Measurements from ENCODE around the gene DEPDC5.
"Not testable (repeated sequence)": the region's sequence is repeated elsewhere in the genome, so short reads cannot be mapped to it uniquely, and the experiment has no call there.

The DEPDC5 gene

DNA sequence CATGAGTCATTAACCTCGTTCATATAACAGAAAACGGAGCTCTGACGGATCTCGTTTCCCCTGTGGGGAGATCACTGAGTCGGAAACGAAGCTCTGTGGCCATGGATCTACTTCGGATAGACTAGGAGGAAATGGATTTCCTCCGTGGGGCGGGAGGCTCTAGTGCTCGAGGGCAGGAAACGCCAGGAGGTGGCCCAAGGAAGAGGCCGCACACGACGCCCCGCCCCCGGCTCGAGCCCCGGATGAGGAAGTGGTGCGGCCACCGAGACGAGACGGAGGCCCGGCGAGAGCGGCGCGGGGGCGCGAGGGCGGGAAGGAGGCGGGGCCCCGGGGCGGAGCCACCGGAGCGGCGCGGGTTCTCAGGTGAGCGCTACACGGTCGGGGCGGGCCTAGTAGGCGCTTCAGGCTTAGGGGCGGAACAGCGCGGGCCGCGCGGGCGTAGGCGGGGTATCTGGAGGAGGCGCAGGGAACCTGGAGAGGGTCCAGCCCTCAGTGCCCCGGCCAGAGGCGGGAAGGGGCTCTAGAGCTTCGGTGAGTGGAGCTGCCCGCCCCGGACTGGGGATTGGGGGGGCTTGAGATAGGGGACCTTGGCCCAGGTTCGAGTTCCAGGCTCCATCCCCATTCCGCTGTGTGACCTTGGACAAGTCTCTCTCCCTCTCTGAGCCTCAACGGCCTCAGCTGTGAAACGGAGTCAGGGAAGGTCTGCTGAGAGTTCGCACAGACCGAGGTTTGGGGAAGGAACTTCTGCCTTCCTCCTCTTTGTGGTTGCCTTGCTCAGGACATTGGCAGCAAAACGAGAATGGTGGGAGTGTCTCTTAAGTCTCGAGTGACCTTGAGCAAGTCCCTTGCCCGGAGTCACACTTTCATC, at the start of gene DEPDC5:
DEPDC5 (plus strand) TSS at position 386 of the 868 bp plus-strand sequence. CDS start 903 bp downstream, outside the sequence.
- FAIRE-seq = peak; percentile 47

DNA sequence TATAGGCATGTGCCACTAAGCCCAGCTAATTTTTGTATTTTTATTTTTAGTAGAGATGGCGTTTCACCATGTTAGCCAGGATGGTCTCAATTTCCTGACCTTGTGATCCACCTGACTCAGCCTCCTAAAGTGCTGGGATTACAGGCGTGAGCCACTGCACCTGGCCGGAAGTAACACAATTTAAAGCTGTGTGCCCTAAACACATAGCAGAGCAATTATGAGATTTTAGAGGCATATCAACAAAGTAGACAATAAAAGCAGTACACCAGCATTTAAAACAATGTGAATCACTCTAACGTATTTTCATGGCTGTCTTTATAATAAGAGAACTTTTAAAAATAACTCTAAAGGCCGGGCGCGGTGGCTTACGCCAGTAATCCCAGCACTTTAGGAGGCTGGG, 46.3 kb upstream of the DEPDC5 start:
- FAIRE-seq = no peak

DNA sequence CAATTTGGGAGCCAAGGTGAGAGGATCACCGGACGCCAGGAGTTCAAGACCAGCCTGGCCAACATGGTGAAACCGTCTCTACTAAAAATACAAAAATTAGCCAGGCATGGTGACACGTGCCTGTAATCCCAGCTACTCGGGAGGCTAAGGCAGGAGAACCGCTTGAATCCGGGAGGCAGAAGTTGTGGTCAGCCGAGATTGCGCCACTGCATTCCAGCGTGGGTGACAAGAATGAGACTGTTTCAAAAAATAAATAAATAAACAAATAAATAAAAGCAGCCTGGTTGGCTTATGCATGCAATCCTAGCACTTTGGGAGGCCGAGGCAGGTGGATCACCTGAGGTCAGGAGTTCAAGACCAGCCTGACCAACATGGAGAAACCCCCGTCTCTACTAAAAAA, 42.6 kb upstream of the DEPDC5 start:
- not testable (repeated sequence) for FAIRE-seq

- no peak for FAIRE-seq
Observed at GRCh38 chr22:31715147-31715778, 38.6 kb upstream of the DEPDC5 start.

- FAIRE-seq = no peak
Observed at GRCh38 chr22:31719850-31720471, 33.9 kb upstream of the DEPDC5 start.

GRCh38 chr22:31723723-31724122, 30.1 kb upstream of the DEPDC5 start:
- FAIRE-seq = no peak

- FAIRE-seq = no peak
Observed at GRCh38 chr22:31726692-31727091, 27.1 kb upstream of the DEPDC5 start.

- no peak for FAIRE-seq
Observed at GRCh38 chr22:31728857-31729256, 25.0 kb upstream of the DEPDC5 start.

DNA sequence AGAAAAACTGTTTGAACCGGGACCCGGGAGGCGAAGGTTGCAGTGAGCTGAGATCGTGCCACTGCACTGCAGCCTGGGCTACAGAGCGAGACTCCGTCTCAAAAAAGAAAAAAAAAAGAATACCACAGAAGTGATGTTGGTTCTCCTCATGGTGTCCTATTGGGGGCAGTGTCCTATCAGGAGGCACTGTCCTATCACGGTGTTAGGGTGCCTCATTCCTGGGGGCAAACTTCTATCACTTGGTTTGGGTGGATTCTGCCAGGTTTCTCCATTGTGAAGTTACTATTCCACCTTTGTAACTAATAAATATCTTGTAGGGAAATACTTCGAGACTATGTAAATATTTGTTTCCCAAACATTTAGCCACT, 23.5 kb upstream of the DEPDC5 start:
- FAIRE-seq = no peak

DNA sequence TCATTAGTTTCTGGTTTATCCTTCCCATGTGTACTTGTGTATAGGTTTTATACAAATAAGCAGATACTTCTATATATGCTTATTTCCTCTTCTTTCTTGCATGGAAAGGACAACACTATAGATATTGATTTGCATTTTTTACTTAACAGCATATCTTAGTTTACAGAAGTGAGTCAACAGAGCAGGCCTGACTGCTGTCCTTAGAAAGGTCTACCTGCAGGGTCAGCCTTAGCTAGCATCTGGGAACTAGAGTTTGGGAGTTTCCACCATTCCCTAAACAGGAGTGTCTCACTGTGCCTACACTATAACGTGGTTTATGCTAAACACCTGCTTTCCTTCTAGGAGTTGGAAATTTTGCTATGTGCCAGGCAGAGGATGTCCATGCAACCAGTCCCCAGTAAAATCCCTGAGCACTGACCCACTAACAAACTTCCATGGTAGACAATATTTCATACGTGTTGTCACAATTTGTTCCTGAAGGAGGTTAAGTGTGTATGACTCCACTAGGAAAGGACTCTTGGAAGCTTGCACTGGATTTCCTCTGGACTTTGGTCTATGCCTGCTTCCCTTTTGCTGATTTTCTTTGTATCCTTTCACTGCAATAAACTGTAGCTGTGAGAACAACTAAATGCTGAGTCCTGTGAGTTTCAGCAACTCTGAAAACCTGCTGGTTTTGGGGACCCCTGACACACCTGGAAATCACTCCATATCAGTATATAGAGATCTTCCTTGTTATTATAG, 21.6 kb upstream of the DEPDC5 start:
- no peak for FAIRE-seq

GRCh38 chr22:31733580-31734079, 20.2 kb upstream of the DEPDC5 start:
- FAIRE-seq = no peak

GRCh38 chr22:31734512-31734911, 19.3 kb upstream of the DEPDC5 start:
- no peak for FAIRE-seq

- FAIRE-seq = no peak
Observed at GRCh38 chr22:31736458-31736857, 17.4 kb upstream of the DEPDC5 start.

DNA sequence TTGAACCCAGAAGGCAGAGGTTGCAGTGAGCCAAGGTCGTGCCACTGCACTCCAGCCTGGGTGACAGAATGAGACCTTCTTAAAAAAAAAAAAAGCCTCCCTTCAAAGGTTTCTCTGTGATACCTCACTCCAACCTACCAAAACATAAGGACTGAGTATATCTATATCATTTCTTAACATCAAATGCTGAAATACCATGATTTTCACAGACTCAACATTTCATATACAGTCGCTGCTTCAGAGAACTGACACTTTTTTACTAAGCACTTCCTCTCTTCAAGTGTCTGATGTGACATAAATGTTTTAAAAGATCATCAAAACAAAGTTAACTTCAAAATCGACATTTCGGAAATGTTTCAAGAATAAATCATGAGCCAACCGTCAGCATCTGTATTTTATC, 15.9 kb upstream of the DEPDC5 start:
- FAIRE-seq = no peak

DNA sequence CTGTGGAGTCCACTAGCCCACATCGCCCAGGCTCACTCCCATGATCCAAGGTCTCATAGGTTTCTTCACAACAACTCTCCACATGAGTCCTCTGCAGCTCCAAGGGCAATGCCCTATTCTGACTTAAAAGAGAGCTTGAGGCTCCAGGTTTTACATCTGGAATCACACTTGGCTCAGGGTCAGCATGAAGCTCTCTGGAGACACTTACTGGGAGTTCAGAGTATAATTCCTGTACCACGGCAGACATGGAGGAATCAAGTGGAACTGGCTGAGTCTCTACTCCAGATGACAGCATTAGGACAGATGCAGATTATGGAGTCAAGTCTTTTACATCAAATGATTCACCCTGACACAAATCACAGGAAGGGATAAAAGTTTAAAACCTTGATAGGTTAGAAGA, 15.3 kb upstream of the DEPDC5 start:
- no peak for FAIRE-seq

- no peak for FAIRE-seq
Observed at GRCh38 chr22:31739795-31740201, 14.0 kb upstream of the DEPDC5 start.

DNA sequence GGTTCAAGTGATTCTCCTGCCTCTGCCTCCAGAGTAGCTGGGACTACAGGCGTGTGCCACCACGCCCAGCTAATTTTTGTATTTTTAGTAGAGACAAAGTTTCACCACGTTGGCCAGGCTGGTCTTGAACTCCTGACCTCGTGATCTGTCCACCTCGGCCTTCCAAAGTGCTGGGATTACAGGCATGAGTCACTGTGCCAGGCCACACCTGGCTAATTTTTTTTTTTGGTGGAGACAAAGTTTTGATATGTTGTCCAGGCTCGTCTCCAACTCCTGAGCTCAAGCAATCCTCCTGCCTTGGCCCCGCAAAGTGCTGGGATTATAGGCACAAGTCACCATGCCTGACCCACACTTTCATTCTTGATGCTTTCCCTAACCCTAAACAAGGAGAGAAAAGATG, 13.5 kb upstream of the DEPDC5 start:
- FAIRE-seq = not testable (repeated sequence)

GRCh38 chr22:31742115-31742514, 11.7 kb upstream of the DEPDC5 start:
- no peak for FAIRE-seq

GRCh38 chr22:31742682-31743081, 11.1 kb upstream of the DEPDC5 start:
- no peak for FAIRE-seq

DNA sequence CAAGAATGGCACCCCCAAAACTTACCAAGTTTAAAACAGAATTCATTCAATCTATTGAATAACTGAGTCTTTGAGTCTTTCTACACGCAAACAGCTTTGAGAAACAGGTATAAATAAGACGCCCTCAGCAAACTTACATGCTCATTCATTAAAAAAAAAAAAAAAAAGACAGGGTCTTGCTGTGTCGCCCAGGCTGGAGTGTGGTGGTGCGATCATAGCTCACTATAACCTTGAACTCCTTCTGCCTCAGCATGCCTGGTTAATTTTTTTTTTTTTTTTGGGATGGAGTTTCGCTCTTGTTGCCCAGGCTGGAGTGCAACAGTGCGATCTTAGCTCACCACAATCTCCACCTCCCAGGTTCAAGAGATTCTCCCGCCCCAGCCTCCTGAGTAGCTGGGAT, 9.9 kb upstream of the DEPDC5 start:
- no peak for FAIRE-seq

DNA sequence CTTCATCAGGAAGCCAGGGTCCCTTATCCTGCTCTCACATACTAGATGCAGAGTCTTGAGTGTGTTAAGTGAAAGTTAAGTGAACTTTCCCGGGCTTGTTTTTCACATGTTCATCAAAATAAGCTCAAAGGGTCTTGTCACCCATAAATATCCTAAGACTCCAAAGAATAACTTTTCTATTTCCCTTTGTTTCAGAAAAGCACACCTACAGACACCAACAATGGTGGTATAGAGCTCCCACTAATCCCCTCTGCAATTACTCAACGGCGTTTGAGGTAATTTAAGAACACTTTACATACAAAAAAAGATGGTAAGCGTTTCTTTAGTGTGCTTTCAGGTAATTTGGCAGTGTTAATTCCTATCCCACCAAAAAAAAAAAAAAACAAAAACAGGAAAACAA, 6.4 kb upstream of the DEPDC5 start:
- no peak for FAIRE-seq

DNA sequence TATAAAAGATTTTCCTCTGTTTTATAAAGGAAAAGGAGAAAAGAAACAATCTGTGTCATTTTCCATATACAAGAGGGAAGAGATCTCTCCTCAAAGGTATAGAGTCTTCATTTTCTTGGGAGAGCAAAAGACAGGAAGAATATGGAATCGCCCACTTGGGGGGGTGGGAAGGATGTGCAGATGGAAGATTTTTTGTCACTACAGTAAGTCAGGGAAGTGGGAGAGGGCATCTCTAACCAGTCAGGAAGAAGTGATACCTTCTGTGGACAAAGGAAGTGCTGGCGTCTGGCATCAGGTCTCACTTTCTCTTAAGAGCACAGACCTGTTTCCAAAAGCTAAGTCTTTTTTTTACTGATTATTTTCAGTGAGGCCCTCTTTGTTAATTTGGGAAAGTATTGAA, 5.3 kb upstream of the DEPDC5 start:
- no peak for FAIRE-seq
